ENCODE measurements around the gene ZNG1A.
"Not testable (repeated sequence)": the region's sequence is repeated elsewhere in the genome, so short reads cannot be mapped to it uniquely, and the experiment has no call there.

Gene ZNG1A

DNA sequence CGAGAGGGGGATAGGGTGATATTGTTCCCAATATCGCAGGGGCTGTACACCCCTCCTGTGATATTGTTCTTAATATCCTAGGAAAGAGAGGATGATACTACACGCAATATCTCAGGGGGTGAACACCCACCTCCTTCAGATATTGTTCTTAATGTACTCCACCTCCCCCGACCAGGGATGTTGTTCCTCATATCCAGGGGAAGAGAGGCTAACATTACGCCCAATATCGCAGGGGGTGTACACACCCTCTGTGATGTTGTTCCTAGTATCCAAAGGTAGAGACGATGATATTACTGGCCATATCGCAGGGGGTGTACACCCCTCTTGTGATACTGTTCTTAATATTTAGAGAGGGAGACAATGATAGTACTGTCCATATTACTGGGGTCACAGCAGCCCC, 72.9 kb downstream of the ZNG1A start:
- not testable (repeated sequence) for H3K9me3 ChIP-seq (ENCODE audit: insufficient read depth, low read length); DNase-seq (ENCODE audit: low read depth, low spot score); H3K4me1 ChIP-seq (ENCODE audit: insufficient read depth, insufficient read length); H3K9ac ChIP-seq (ENCODE audit: insufficient read length, low read depth); H3K36me3 ChIP-seq (ENCODE audit: insufficient read depth, insufficient read length, low read length); H3K4me3 ChIP-seq (ENCODE audit: insufficient read length, low read depth)
- H3K27me3 ChIP-seq (ENCODE audit: insufficient read depth, insufficient read length), result peaks cover 40% of the 10 kb centered on the region

DNA sequence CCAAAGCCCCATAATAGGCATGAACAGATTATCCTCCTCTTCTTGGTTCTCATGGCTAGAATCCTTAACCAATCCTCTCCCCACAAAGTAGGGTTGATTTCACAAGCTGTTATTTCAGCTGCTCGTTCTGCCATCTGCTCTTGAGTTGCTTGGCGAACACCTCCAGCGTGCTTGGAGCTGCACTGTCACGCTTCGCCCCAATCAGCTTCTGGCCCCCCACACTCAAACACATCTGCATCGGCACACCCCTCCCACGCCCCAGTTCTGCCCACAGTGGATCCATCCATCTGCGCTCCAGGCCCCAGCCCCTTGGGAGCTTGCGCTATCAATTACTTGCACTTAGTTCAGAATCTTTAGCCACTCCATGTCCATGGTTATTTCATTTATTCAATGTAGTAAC, 78.4 kb downstream of the ZNG1A start:
- H3K9me3 ChIP-seq (ENCODE audit: insufficient read depth, low read length); H3K4me3 ChIP-seq (ENCODE audit: insufficient read length, low read depth); H3K27me3 ChIP-seq (ENCODE audit: insufficient read depth, insufficient read length); H3K9ac ChIP-seq (ENCODE audit: insufficient read length, low read depth); DNase-seq (ENCODE audit: low read depth, low spot score); H3K4me1 ChIP-seq (ENCODE audit: insufficient read depth, insufficient read length); H3K36me3 ChIP-seq (ENCODE audit: insufficient read depth, insufficient read length, low read length): not testable (repeated sequence)

DNA sequence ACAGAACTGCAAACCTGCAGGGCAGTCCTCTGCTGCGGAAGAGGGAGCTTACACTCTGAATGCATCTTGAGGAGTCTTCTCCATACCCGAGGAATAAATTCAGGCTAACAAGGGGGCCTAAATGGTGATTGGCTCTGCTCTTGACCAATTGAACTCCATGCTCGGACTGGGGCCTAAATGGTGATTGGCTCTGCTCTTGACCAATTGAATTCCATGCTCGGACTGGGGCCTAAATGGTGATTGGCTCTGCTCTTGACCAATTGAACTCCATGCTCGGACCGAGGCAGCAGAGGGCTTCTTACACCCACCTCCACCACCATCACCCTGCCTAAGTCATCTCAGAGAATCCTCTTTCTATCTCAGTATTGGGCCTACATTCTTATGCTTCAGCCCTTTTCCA, 79.0 kb downstream of the ZNG1A start:
- H3K9ac ChIP-seq (ENCODE audit: insufficient read length, low read depth); DNase-seq (ENCODE audit: low read depth, low spot score); H3K4me3 ChIP-seq (ENCODE audit: insufficient read length, low read depth); H3K36me3 ChIP-seq (ENCODE audit: insufficient read depth, insufficient read length, low read length); H3K27me3 ChIP-seq (ENCODE audit: insufficient read depth, insufficient read length); H3K4me1 ChIP-seq (ENCODE audit: insufficient read depth, insufficient read length); H3K9me3 ChIP-seq (ENCODE audit: insufficient read depth, low read length): not testable (repeated sequence)

DNA sequence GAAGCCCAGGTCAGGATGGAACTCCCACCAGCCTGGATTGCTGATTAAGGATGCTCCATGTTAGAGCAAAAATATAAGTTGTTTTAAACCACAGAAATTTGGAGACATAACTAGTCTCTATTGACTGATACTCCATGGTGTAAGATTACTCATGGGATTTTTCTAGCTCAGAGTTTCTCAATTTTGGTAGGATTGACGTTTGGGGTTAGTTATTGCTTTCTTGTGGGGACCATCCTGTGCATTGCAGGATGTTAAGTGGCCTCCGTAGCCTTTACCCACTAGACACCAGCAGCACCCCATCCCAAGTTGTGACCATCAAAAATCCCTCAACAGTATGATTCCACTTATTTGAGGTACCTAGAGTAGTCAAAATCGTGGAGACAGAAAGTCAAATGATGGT, 80.1 kb downstream of the ZNG1A start:
- not testable (repeated sequence) for H3K9ac ChIP-seq (ENCODE audit: insufficient read length, low read depth); DNase-seq (ENCODE audit: low read depth, low spot score); H3K9me3 ChIP-seq (ENCODE audit: insufficient read depth, low read length); H3K36me3 ChIP-seq (ENCODE audit: insufficient read depth, insufficient read length, low read length); H3K4me3 ChIP-seq (ENCODE audit: insufficient read length, low read depth); H3K27me3 ChIP-seq (ENCODE audit: insufficient read depth, insufficient read length); H3K4me1 ChIP-seq (ENCODE audit: insufficient read depth, insufficient read length)

DNA sequence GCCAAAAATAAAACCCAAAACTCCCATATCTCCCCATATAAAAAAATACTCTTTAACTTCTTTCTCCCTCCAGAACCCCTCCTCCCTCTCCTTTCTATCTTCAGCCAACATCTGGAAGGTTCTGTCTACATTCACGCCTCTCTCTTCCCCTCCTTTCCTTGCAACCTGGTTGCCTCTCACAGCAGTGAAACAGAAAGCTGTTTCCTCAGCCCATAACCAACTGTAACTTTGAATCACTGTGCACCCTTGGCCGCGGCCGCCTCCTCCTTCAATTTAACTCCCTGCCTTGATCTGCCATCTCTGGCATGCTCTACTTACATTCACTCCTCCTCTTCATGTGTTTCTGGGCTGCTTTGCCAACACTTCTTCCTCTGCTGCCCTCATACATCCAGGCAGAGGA, 83.9 kb downstream of the ZNG1A start:
- not testable (repeated sequence) for H3K27me3 ChIP-seq (ENCODE audit: insufficient read depth, insufficient read length); H3K4me1 ChIP-seq (ENCODE audit: insufficient read depth, insufficient read length); H3K9me3 ChIP-seq (ENCODE audit: insufficient read depth, low read length); H3K9ac ChIP-seq (ENCODE audit: insufficient read length, low read depth); H3K4me3 ChIP-seq (ENCODE audit: insufficient read length, low read depth); H3K36me3 ChIP-seq (ENCODE audit: insufficient read depth, insufficient read length, low read length); DNase-seq (ENCODE audit: low read depth, low spot score)

DNA sequence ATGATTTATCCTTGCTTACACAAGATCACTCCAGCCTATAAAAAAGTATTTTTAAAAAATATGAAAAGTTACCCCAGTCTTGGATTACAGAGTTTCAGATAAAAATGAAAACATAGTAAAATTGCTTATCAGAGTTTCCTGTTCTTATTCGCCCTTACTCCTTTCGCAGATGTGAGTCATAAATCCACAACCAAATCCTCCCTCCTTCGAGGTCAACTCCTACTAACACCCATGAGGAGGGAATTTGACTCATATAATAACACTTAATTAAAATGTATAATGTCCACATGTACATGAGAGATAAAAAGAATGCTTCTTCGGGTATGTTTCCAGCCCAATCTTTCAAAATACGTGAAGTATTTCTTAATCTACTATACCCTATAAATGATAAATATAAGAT, 84.5 kb downstream of the ZNG1A start:
- not testable (repeated sequence) for H3K4me3 ChIP-seq (ENCODE audit: insufficient read length, low read depth); H3K4me1 ChIP-seq (ENCODE audit: insufficient read depth, insufficient read length); H3K27me3 ChIP-seq (ENCODE audit: insufficient read depth, insufficient read length); DNase-seq (ENCODE audit: low read depth, low spot score); H3K9me3 ChIP-seq (ENCODE audit: insufficient read depth, low read length); H3K36me3 ChIP-seq (ENCODE audit: insufficient read depth, insufficient read length, low read length); H3K9ac ChIP-seq (ENCODE audit: insufficient read length, low read depth)

DNA sequence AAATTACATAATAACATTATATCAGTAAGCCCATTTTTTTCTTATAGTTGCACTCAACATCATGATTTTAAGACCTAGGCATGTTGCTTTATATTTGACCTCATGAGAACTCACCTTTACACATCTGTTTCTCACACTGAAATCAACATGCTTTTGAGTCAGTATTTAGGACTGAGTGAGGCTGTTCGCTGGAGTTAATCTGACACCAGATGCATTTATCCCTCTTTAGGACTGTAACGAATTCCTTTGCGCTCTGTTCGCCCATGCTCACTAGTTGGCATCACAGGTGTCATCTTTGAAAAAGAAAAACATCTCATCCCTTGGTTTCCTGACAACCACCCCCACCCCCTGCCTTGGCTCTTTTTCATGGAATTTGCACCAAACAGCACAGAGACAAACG, 84.9 kb downstream of the ZNG1A start:
- H3K27me3 ChIP-seq (ENCODE audit: insufficient read depth, insufficient read length); DNase-seq (ENCODE audit: low read depth, low spot score); H3K9me3 ChIP-seq (ENCODE audit: insufficient read depth, low read length); H3K4me1 ChIP-seq (ENCODE audit: insufficient read depth, insufficient read length); H3K4me3 ChIP-seq (ENCODE audit: insufficient read length, low read depth); H3K9ac ChIP-seq (ENCODE audit: insufficient read length, low read depth); H3K36me3 ChIP-seq (ENCODE audit: insufficient read depth, insufficient read length, low read length): not testable (repeated sequence)

DNA sequence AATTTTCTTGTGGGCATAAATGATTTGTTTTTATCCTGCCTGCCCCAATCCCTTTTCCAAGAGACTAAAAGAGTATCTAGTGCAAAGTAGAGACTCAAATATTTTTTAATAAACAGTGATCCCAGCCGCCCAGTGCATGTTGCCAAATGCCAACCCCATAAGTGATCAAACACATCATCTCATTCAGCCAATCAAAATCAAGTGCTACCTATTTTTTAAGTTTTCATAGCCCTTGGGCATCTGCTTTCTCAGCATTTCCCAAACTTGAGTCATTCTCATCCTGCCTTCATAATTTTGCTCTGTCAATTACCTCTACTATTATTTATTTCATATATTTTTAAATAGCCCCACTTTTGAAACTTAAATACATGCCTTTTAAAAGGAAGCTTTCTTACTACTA, 88.0 kb downstream of the ZNG1A start:
- not testable (repeated sequence) for DNase-seq (ENCODE audit: low read depth, low spot score); H3K27me3 ChIP-seq (ENCODE audit: insufficient read depth, insufficient read length); H3K9me3 ChIP-seq (ENCODE audit: insufficient read depth, low read length); H3K4me1 ChIP-seq (ENCODE audit: insufficient read depth, insufficient read length); H3K9ac ChIP-seq (ENCODE audit: insufficient read length, low read depth); H3K4me3 ChIP-seq (ENCODE audit: insufficient read length, low read depth); H3K36me3 ChIP-seq (ENCODE audit: insufficient read depth, insufficient read length, low read length)

DNA sequence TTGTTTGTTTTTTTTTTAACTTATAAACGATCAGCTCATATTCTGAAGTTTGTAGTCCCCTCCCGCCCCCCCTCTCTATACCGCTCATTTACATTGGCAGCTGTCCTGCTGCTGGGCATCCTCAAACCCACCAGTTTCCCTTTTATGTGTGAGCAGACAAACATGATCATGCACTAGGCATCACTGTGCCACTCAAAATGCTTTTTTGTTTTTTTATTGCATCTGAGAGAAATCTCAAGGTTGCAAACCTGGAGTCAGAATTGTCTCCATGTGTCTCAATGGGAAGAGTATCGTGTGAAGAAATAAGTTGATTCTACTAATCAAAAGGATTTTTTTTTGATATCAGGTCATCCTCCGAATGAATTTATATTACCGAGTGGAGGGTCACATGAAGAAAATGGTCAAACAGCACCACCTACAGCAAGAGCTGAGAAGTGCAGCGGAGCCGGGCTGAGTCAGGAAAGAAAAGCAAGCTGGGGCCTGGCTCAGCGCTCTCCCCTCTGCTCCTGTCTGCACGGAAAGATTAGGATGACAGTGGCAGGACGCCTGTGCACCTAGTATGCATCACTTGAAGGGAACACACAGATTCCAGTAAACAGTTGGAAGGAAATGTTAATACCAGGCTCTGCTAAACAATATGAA, 90.3 kb downstream of the ZNG1A start:
- not testable (repeated sequence) for H3K27me3 ChIP-seq (ENCODE audit: insufficient read depth, insufficient read length); H3K9me3 ChIP-seq (ENCODE audit: insufficient read depth, low read length); H3K4me1 ChIP-seq (ENCODE audit: insufficient read depth, insufficient read length); H3K4me3 ChIP-seq (ENCODE audit: insufficient read length, low read depth); DNase-seq (ENCODE audit: low read depth, low spot score); H3K9ac ChIP-seq (ENCODE audit: insufficient read length, low read depth); H3K36me3 ChIP-seq (ENCODE audit: insufficient read depth, insufficient read length, low read length)

DNA sequence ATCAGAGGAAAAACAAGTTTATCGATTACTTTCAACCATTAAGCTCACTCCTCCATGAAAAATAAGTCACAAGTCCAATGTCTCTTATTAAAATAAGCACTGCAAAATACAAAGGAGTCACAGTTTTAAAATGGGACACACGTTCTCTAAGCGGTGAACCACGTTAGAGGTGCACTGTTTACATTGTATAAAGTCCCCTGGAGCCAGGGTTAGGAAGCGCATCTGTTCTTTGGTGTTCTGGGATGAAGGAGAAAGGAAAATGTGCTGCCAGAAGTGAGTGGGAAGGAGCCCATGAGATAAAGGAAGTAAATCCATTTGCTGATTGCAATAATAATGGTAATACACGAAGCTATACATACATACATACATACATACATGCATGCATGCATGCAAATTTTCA, 91.0 kb downstream of the ZNG1A start:
- not testable (repeated sequence) for H3K4me1 ChIP-seq (ENCODE audit: insufficient read depth, insufficient read length); H3K4me3 ChIP-seq (ENCODE audit: insufficient read length, low read depth); H3K36me3 ChIP-seq (ENCODE audit: insufficient read depth, insufficient read length, low read length); DNase-seq (ENCODE audit: low read depth, low spot score); H3K9ac ChIP-seq (ENCODE audit: insufficient read length, low read depth); H3K9me3 ChIP-seq (ENCODE audit: insufficient read depth, low read length); H3K27me3 ChIP-seq (ENCODE audit: insufficient read depth, insufficient read length)

DNA sequence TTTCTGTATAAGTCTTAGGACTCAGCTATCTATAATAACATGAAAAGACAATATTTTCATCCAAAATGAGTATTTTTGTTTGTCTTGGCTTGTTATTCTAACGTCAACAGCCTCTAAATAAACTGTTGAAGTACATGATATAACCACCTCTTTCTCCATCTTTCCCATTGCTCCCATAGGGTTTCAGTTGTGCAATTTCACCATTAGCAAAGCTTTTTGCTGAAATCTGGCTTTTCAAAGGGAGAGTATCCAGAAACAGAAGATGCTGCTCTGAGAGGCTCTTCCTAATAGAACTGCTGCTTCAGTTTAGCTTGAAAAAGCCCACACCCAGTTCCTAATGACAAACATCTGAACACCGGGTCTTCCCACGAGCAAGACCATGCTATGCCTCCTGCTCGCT, 91.8 kb downstream of the ZNG1A start:
- not testable (repeated sequence) for H3K9me3 ChIP-seq (ENCODE audit: insufficient read depth, low read length); DNase-seq (ENCODE audit: low read depth, low spot score)

DNA sequence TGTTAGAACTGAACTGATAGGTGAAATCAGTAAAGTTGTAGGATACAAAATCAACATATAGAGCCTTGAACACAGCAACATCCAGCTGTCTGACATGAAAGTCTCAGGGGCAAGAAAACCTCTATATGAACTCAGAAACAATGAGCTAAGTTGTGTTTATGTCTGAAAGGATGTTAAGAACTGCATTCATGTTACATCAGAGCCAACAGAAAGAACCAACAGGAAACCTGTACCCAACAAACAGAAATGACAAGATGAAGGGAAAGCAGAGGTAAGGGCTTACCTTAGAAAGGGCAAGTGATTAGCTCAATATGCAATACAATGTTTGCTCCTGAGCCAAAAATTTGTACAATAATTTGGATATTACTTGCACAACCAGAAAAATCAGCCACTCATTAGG, 92.2 kb downstream of the ZNG1A start:
- not testable (repeated sequence) for H3K27me3 ChIP-seq (ENCODE audit: insufficient read depth, insufficient read length); H3K9ac ChIP-seq (ENCODE audit: insufficient read length, low read depth); H3K4me1 ChIP-seq (ENCODE audit: insufficient read depth, insufficient read length); H3K36me3 ChIP-seq (ENCODE audit: insufficient read depth, insufficient read length, low read length); H3K9me3 ChIP-seq (ENCODE audit: insufficient read depth, low read length); DNase-seq (ENCODE audit: low read depth, low spot score); H3K4me3 ChIP-seq (ENCODE audit: insufficient read length, low read depth)

More for the DNA sequence above, 91.8 kb downstream of the ZNG1A start:
- not testable (repeated sequence) for H3K4me3 ChIP-seq (ENCODE audit: insufficient read length, low read depth); H3K9ac ChIP-seq (ENCODE audit: insufficient read length, low read depth); H3K36me3 ChIP-seq (ENCODE audit: insufficient read depth, insufficient read length, low read length); H3K4me1 ChIP-seq (ENCODE audit: insufficient read depth, insufficient read length); H3K27me3 ChIP-seq (ENCODE audit: insufficient read depth, insufficient read length)

Measured in NT2/D1 (cell line).